Sigmoid colon (tissue), 4 donors: ENCODE measurements around the gene CLEC16A.

ENCODE experiments used
- POLR2A ChIP-seq, 2 donors: fragments of 450-650 bp; IDR thresholded peaks; one replicate each; pipeline ENCODE4 v1.6.1; 2016; ENCODE audit warnings: antibody characterized with exemption in 2 of 2, mild to moderate bottlenecking in 2 of 2, moderate library complexity in 2 of 2
- POLR2AphosphoS5 ChIP-seq, 4 donors: sonication (generic); formaldehyde crosslinking; IDR thresholded peaks; one replicate each; pipeline ENCODE4 v1.6.1; 2017; ENCODE audit warnings: antibody characterized with exemption in 4 of 4
- TF ChIP-seq, protein P1 (sequence below), 4 experiments: fragments of 450-650 bp in 3 of 4; fragments of 200-600 bp in 1 of 4; IDR thresholded peaks; one replicate each; pipeline ENCODE4 v1.5.1; 2016 to 2019; ENCODE audit warnings: antibody characterized with exemption in 4 of 4, mild to moderate bottlenecking in 3 of 4, moderate library complexity in 2 of 4

DNA sequence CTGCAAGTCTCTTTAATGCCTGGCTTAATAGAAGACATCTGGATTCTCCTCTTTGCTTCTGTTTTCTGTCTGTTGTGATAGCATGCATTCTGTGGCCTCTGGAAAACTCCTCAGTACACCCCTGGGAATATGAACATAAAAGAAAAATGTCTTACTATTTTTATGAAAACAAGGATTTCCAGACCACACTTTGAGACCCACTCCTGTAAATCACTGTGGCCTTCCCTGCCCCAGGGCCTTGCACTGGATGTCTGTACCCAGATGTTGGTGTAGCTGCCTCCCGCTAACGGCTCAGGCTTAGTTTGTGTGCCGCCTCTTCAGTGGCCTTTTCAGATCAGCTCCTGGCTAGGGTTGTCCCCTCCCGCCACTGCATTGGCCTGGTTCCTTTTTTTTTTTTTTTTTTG, 185.0 kb downstream of the CLEC16A start:
- TF ChIP-seq, protein P1, sequence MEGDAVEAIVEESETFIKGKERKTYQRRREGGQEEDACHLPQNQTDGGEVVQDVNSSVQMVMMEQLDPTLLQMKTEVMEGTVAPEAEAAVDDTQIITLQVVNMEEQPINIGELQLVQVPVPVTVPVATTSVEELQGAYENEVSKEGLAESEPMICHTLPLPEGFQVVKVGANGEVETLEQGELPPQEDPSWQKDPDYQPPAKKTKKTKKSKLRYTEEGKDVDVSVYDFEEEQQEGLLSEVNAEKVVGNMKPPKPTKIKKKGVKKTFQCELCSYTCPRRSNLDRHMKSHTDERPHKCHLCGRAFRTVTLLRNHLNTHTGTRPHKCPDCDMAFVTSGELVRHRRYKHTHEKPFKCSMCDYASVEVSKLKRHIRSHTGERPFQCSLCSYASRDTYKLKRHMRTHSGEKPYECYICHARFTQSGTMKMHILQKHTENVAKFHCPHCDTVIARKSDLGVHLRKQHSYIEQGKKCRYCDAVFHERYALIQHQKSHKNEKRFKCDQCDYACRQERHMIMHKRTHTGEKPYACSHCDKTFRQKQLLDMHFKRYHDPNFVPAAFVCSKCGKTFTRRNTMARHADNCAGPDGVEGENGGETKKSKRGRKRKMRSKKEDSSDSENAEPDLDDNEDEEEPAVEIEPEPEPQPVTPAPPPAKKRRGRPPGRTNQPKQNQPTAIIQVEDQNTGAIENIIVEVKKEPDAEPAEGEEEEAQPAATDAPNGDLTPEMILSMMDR (IDR thresholded peaks at IDR 0.05) = no peak
- no peak for TF ChIP-seq POLR2A (IDR thresholded peaks at IDR 0.05)
- peak in 3 of 4 donors; percentile 33 to 64 (median 54) for TF ChIP-seq POLR2AphosphoS5 (IDR thresholded peaks at IDR 0.05)
